ENCODE results near the gene LGSN. TPM values are rescaled to one million over a fixed set of nuclear protein-coding genes. Genes with fewer than 3 reads are reported as not detected.
"Not testable (repeated sequence)": the region's sequence is repeated elsewhere in the genome, so short reads cannot be mapped to it uniquely, and the experiment has no call there.

Gene LGSN
- total and polyA plus RNA-seq, 12 donors, result 0.03 to 1.3 (median 0.11) TPM; not detected in 8

GRCh38 chr6:63245420-63245819 lies 74.4 kb downstream of the LGSN start:
- intact Hi-C loops (cut with DNase I), result no loop called here
- no peak for DNase-seq
- WGBS, 4 donors, result 38 to 49% (median 42%) methylated on average over 2 of the region's 2 CpGs

GRCh38 chr6:63236398-63236817 lies 83.4 kb downstream of the LGSN start:
- intact Hi-C loops (cut with DNase I), result no loop called here
- H3K9me3 ChIP-seq (replicated peaks in 1 of 3), result no peaks in the 10 kb centered on the region
- WGBS, 4 donors, result 43 to 49% (median 45%) methylated on average over 3 of the region's 3 CpGs
- H3K4me1 ChIP-seq (replicated peaks in 1 of 2), result no peaks in the 10 kb centered on the region
- DNase-seq, result no peak
- H3K36me3 ChIP-seq (replicated peaks in 1 of 2), result no peaks in the 10 kb centered on the region
- no peak overlapping the region for H3K27ac ChIP-seq
- no peak for TF ChIP-seq POLR2A (IDR thresholded peaks at IDR 0.05)
- TF ChIP-seq, protein P1, sequence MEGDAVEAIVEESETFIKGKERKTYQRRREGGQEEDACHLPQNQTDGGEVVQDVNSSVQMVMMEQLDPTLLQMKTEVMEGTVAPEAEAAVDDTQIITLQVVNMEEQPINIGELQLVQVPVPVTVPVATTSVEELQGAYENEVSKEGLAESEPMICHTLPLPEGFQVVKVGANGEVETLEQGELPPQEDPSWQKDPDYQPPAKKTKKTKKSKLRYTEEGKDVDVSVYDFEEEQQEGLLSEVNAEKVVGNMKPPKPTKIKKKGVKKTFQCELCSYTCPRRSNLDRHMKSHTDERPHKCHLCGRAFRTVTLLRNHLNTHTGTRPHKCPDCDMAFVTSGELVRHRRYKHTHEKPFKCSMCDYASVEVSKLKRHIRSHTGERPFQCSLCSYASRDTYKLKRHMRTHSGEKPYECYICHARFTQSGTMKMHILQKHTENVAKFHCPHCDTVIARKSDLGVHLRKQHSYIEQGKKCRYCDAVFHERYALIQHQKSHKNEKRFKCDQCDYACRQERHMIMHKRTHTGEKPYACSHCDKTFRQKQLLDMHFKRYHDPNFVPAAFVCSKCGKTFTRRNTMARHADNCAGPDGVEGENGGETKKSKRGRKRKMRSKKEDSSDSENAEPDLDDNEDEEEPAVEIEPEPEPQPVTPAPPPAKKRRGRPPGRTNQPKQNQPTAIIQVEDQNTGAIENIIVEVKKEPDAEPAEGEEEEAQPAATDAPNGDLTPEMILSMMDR (IDR thresholded peaks at IDR 0.05), result no peak
- no peak overlapping the region for H3K4me3 ChIP-seq
- no peaks in the 10 kb centered on the region for H3K27me3 ChIP-seq

More at GRCh38 chr6:63245420-63245819, 74.4 kb downstream of the LGSN start:
- TF ChIP-seq, protein P1 (IDR thresholded peaks at IDR 0.05), result no peak
- TF ChIP-seq POLR2A (IDR thresholded peaks at IDR 0.05), result no peak
- Histone ChIP-seq H3K4me1 (replicated peaks in 1 of 2) (no peaks in the 10 kb centered on the region), H3K27me3 (no peaks in the 10 kb centered on the region), H3K27ac (no peak overlapping the region), H3K36me3 (replicated peaks in 1 of 2) (no peaks in the 10 kb centered on the region), H3K4me3 (no peak overlapping the region), H3K9me3 (replicated peaks in 1 of 3) (no peaks in the 10 kb centered on the region)

DNA sequence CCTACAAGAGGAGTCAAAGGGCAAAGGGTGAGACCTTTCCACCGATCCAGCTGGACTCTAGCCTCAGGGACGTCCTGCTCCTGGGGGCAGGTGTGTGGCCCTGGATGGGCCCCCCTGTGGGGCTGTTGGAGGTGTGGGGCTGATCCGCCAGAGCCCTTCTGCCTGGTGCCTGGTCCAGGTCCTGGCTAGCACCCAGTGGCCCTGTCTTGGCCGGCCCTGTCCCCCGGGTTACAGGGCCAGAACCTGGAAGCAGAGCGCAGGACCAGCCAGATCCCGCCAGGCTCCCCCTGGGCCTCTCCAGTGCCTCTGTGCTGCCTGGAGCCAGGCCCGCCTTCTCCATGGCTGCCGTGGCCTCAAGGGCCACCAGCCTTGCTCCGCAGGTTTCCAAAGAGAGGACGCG lies 89.3 kb downstream of the LGSN start:
- H3K36me3 ChIP-seq (replicated peaks in 1 of 2); H3K27me3 ChIP-seq; H3K27ac ChIP-seq; DNase-seq; intact Hi-C loops (cut with DNase I); H3K4me1 ChIP-seq (replicated peaks in 1 of 2); H3K4me3 ChIP-seq; H3K9me3 ChIP-seq (replicated peaks in 1 of 3): not testable (repeated sequence)
- WGBS, 4 donors, result 73 to 81% (median 77%) methylated on average over 3 to 12 of the region's 12 CpGs

DNA sequence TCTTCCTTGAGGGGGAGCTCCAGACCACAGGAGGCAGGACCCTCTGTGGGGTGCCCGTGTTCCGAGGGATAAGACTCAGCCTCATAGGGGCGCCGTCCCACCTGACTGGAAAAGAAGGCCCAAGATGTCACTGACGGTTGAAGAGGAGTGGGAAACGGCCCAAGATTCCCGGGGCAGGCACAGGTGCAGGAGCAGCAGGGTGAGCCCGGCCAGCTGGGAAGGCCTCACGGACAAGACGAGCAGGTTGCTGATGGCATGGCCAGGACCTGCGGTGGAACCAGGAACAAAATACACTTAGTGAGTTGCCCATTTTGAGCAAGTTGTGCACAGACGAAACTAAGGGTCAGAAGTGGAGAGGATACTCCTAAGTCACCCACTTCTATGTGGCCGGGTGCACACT lies 89.8 kb downstream of the LGSN start:
- DNase-seq, result not testable (repeated sequence)

DNA sequence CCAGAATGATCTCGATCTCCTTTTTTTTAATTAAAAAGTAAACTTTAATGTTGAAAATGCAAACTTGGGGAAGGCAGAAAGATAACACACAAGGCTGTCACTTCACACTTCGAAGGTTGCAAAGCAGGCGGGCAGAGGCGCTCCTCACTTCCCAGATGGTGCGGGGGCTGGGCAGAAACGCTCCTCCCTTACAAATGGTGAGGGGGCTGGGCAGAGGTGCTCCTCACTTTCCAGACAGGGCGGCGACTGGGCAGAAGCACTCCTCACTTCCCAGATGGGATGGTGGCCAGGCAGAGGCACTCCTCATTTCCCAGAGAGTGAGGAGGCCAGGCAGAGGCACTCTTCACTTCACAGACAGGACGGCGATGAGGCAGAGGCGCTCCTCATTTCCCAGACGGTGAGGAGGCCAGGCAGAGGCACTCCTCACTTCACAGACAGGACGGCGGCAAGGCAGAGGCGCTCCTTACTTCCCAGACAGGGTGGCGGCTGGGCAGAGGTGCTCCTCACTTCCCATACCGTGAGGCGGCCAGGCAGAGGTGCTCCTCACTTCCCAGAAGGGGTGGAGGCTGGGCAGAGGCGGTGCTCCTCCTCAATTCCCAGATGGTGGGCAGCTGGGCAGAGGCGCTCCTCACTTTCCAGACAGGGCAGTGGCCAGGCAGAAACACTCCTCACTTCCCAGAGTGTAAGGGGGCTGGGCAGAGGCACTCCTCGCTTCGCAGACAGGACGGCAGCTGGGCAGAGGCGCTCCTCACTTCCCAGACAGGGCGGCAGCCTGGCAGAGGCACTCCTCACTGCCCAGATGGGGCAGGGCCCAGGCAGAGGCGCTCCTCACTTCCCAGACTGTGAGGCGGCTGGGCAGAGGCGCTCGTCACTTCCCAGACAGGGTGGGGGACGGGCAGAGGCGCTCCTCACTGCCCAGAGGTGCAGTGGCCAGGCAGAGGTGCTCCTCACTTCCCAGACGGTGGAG lies 91.6 kb downstream of the LGSN start:
- H3K9me3 ChIP-seq (replicated peaks in 1 of 3); intact Hi-C loops (cut with DNase I); H3K27me3 ChIP-seq; DNase-seq; H3K4me1 ChIP-seq (replicated peaks in 1 of 2); H3K4me3 ChIP-seq; H3K36me3 ChIP-seq (replicated peaks in 1 of 2); H3K27ac ChIP-seq: not testable (repeated sequence)
- 82 to 88% (median 87%) methylated on average over 17 to 32 of the region's 32 CpGs for whole genome bisulfite sequencing, 4 donors

More for the DNA sequence above, 89.8 kb downstream of the LGSN start:
- H3K9me3 ChIP-seq (replicated peaks in 1 of 3); H3K27me3 ChIP-seq; H3K4me1 ChIP-seq (replicated peaks in 1 of 2); intact Hi-C loops (cut with DNase I); H3K27ac ChIP-seq; H3K36me3 ChIP-seq (replicated peaks in 1 of 2); H3K4me3 ChIP-seq: not testable (repeated sequence)
- WGBS, 4 donors, result 73 to 86% (median 84%) methylated on average over 12 to 13 of the region's 13 CpGs

DNA sequence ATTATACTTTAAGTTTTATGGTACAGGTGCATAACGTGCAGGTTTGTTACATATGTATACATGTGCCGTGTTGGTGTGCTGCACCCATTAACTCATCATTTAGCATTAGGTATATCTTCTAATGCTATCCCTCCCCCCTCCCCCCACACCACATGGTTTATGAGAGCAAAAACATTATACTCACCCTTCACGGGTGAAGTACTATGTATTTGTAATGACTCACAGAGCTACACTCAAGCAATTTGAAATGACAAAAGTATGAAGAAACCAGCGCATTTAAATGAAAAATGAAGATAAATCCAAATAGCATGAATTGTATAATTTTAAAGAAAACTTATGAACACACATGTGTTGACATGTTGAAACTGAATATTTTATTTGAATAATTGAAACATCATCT lies 93.8 kb downstream of the LGSN start:
- DNase-seq; H3K27ac ChIP-seq; H3K36me3 ChIP-seq (replicated peaks in 1 of 2); H3K9me3 ChIP-seq (replicated peaks in 1 of 3); H3K4me3 ChIP-seq; intact Hi-C loops (cut with DNase I); H3K4me1 ChIP-seq (replicated peaks in 1 of 2); H3K27me3 ChIP-seq: not testable (repeated sequence)
- WGBS, 4 donors, result 51 to 59% (median 57%) methylated on average over 4 of the region's 4 CpGs

Small RNA genes lying within 50 kb of the gene (small RNA-seq; reads per million reads assigned to genes)
- 0 reads per million in 2 donors for gene SPTLC1P3

Other genes with a start within 250 kb of the LGSN start
- 1 to 10 TPM in 2 of 9 donors, under 1 TPM in 3, not detected in 4; 0.17 to 1.3 (median 0.55) TPM for gene FKBP1C, start 108.5 kb downstream of the LGSN start, total RNA-seq
- gene FKBP1C, start 108.5 kb downstream of the LGSN start, polyA plus RNA-seq, result 10 to 100 TPM in 1 of 3 donors, under 1 TPM in 2; 0.24 to 17.2 (median 0.47) TPM